SK-N-SH treated with all-trans-retinoic acid at 6 μM for 48 hours (cell line): ENCODE results near the gene TGM3.

Experiments used
- OSR1 ChIP-seq: fragments of 250-450 bp; sonication (Bioruptor Pico); IDR thresholded peaks from 2 replicates; pipeline ENCODE4 v1.8.0; 2022; ENCODE audit warnings: moderate library complexity, mild to moderate bottlenecking, inconsistent platforms
- SNAI2 ChIP-seq: fragments of 250-450 bp; sonication (Bioruptor Pico); IDR thresholded peaks from 2 replicates; pipeline ENCODE4 v1.5.0; 2020; ENCODE audit warnings: mild to moderate bottlenecking, moderate library complexity
- ZFP3 ChIP-seq: fragments of 250-450 bp; sonication (Bioruptor Pico); IDR thresholded peaks from 2 replicates; pipeline ENCODE4 v1.5.0; 2020; ENCODE audit warnings: mild to moderate bottlenecking, moderate library complexity
- ZNF8 ChIP-seq: fragments of 450-650 bp; formaldehyde crosslinking; IDR thresholded peaks from 2 replicates; pipeline ENCODE4 v1.5.0; 2020; ENCODE audit warnings: mild to moderate bottlenecking, moderate library complexity

DNA sequence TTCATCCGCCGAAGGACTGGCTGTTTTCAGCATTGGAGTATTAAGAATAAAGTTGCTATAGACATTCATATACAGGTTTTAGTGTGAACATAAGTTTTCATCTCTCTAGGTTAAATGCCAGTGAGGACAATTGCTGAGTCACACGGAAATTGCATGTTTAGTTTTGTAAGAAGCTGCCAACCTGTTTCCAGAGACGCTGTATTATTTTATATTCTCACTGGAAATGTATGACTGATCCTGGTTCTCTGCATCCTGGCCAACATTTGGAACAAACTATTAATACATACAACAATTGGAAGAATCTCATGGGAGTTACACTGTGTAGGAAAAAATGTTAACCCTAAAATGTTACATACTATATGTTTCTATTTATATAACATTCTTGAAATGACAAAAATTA lies 68.2 kb downstream of the TGM3 start:
- no peak for TF ChIP-seq OSR1 (CRISPR knock-in tag)
- no peak for TF ChIP-seq ZFP3
- TF ChIP-seq SNAI2 (CRISPR knock-in tag) = no peak
- no peak for TF ChIP-seq ZNF8 (CRISPR knock-in tag)
